Central memory CD8-positive, alpha-beta T cell (primary cell): ENCODE results near the gene PARVB.

Experiments
- ATAC-seq: fragments of 150-1000 bp; cut with Tn5 transposase; replicated peaks from 2 replicates; pipeline ENCODE4 v1.10.0; 2022; ENCODE audit warnings: mild to moderate bottlenecking, moderate FRiP score, moderate number of reproducible peaks; ENCODE audit not compliant: poor library complexity, severe bottlenecking; ENCODE audit errors: extremely low read depth
- DNase-seq, 2 donors: peaks; one replicate each; pipeline ENCODE4 v3.0.0; 2021; ENCODE audit warnings: low spot score in 2 of 2
- H3K27ac Mint-ChIP-seq: one replicate; pipeline ENCODE4 v1.8.0; 2022; ENCODE audit warnings: low read depth, mild to moderate bottlenecking, moderate library complexity, mixed read lengths
- H3K27me3 Mint-ChIP-seq: one replicate; pipeline ENCODE4 v1.8.0; 2022; ENCODE audit warnings: mixed read lengths
- H3K36me3 Mint-ChIP-seq: one replicate; pipeline ENCODE4 v1.8.0; 2022; ENCODE audit warnings: mild to moderate bottlenecking, moderate library complexity, mixed read lengths; ENCODE audit not compliant: insufficient read depth
- H3K4me1 Mint-ChIP-seq: one replicate; pipeline ENCODE4 v1.8.0; 2022; ENCODE audit warnings: mixed read lengths
- H3K4me3 Mint-ChIP-seq: one replicate; pipeline ENCODE4 v1.8.0; 2022; ENCODE audit warnings: mild to moderate bottlenecking, moderate library complexity, mixed read lengths
- H3K9me3 Mint-ChIP-seq: one replicate; pipeline ENCODE4 v1.8.0; 2022; ENCODE audit warnings: mixed read lengths

The PARVB gene

GRCh38 chr22:44188316-44188715, 164.2 kb downstream of the PARVB start:
- ATAC-seq (no peak), DNase-seq (no peak)
- Mint-ChIP-seq H3K4me1 (peaks cover 20% of the 10 kb centered on the region), H3K36me3 (peaks cover 11% of the 10 kb centered on the region), H3K4me3 (no peak overlapping the region), H3K9me3 (no peaks in the 10 kb centered on the region), H3K27me3 (no peaks in the 10 kb centered on the region), H3K27ac (no peak overlapping the region)

GRCh38 chr22:44188986-44189630, 165.0 kb downstream of the PARVB start:
- Mint-ChIP-seq H3K4me3 (no peak overlapping the region), H3K27me3 (no peaks in the 10 kb centered on the region), H3K36me3 (peaks cover 12% of the 10 kb centered on the region), H3K27ac (no peak overlapping the region), H3K4me1 (peaks cover 20% of the 10 kb centered on the region), H3K9me3 (no peaks in the 10 kb centered on the region)
- ATAC-seq = no peak
- no peak for DNase-seq

- Mint-ChIP-seq H3K4me1 (peaks cover 30% of the 10 kb centered on the region), H3K27ac (peak overlapping the region; percentile 10)
These were observed 166.4 kb downstream of the PARVB start for GRCh38 chr22:44190381-44190976.

GRCh38 chr22:44191036-44191454, 166.9 kb downstream of the PARVB start:
- Mint-ChIP-seq H3K36me3 (peaks cover 5% of the 10 kb centered on the region), H3K4me3 (no peak overlapping the region), H3K27ac (peak overlapping the region; percentile 10), H3K4me1 (peaks cover 30% of the 10 kb centered on the region), H3K27me3 (no peaks in the 10 kb centered on the region), H3K9me3 (no peaks in the 10 kb centered on the region)
- ATAC-seq = peak; percentile 73
- DNase-seq = peak in 1 of 2 donors; percentile 36

More at GRCh38 chr22:44190381-44190976, 166.4 kb downstream of the PARVB start:
- no peak for ATAC-seq
- Mint-ChIP-seq H3K9me3 (no peaks in the 10 kb centered on the region), H3K27me3 (no peaks in the 10 kb centered on the region), H3K36me3 (peaks cover 6% of the 10 kb centered on the region), H3K4me3 (no peak overlapping the region)
- DNase-seq = no peak

GRCh38 chr22:44192098-44192815, 168.2 kb downstream of the PARVB start:
- H3K4me1 Mint-ChIP-seq = peaks cover 27% of the 10 kb centered on the region
- peak; percentile 34 for ATAC-seq

GRCh38 chr22:44192816-44193534, 168.9 kb downstream of the PARVB start:
- no peak for DNase-seq
- H3K4me1 Mint-ChIP-seq = peaks cover 25% of the 10 kb centered on the region
- H3K36me3 Mint-ChIP-seq = peaks cover 8% of the 10 kb centered on the region
- H3K27ac Mint-ChIP-seq = peak overlapping the region; percentile 93
- no peaks in the 10 kb centered on the region for H3K9me3 Mint-ChIP-seq
- ATAC-seq = no peak
- peak overlapping the region; percentile 36 for H3K4me3 Mint-ChIP-seq
- H3K27me3 Mint-ChIP-seq = no peaks in the 10 kb centered on the region

More at GRCh38 chr22:44192098-44192815, 168.2 kb downstream of the PARVB start:
- H3K27ac Mint-ChIP-seq = peak overlapping the region; percentile 93
- no peaks in the 10 kb centered on the region for H3K9me3 Mint-ChIP-seq
- H3K27me3 Mint-ChIP-seq = no peaks in the 10 kb centered on the region
- DNase-seq = peak in 1 of 2 donors; percentile 30
- H3K36me3 Mint-ChIP-seq = peaks cover 7% of the 10 kb centered on the region
- H3K4me3 Mint-ChIP-seq = no peak overlapping the region

GRCh38 chr22:44193535-44193891, 169.4 kb downstream of the PARVB start:
- no peak overlapping the region for H3K27ac Mint-ChIP-seq
- H3K9me3 Mint-ChIP-seq = no peaks in the 10 kb centered on the region
- H3K27me3 Mint-ChIP-seq = no peaks in the 10 kb centered on the region
- peaks cover 25% of the 10 kb centered on the region for H3K4me1 Mint-ChIP-seq
- peak overlapping the region; percentile 36 for H3K4me3 Mint-ChIP-seq
- peaks cover 10% of the 10 kb centered on the region for H3K36me3 Mint-ChIP-seq
- ATAC-seq (no peak), DNase-seq (no peak)

- H3K27me3 Mint-ChIP-seq = no peaks in the 10 kb centered on the region
- ATAC-seq = no peak
- no peak for DNase-seq
- no peak overlapping the region for H3K4me3 Mint-ChIP-seq
- no peaks in the 10 kb centered on the region for H3K9me3 Mint-ChIP-seq
- peaks cover 33% of the 10 kb centered on the region for H3K4me1 Mint-ChIP-seq
- no peak overlapping the region for H3K27ac Mint-ChIP-seq
- H3K36me3 Mint-ChIP-seq = peaks cover 15% of the 10 kb centered on the region
These were observed 170.5 kb downstream of the PARVB start for GRCh38 chr22:44194569-44194968.

- no peaks in the 10 kb centered on the region for H3K9me3 Mint-ChIP-seq
- H3K36me3 Mint-ChIP-seq = peaks cover 14% of the 10 kb centered on the region
- DNase-seq (no peak), ATAC-seq (no peak)
- peaks cover 41% of the 10 kb centered on the region for H3K4me1 Mint-ChIP-seq
- no peak overlapping the region for H3K27ac Mint-ChIP-seq
- no peak overlapping the region for H3K4me3 Mint-ChIP-seq
- H3K27me3 Mint-ChIP-seq = no peaks in the 10 kb centered on the region
These were observed 171.2 kb downstream of the PARVB start for GRCh38 chr22:44195189-44195871.

GRCh38 chr22:44196241-44196640, 172.1 kb downstream of the PARVB start:
- Mint-ChIP-seq H3K4me3 (no peak overlapping the region), H3K36me3 (peaks cover 16% of the 10 kb centered on the region), H3K9me3 (no peaks in the 10 kb centered on the region), H3K27ac (no peak overlapping the region), H3K27me3 (no peaks in the 10 kb centered on the region), H3K4me1 (peaks cover 50% of the 10 kb centered on the region)
- ATAC-seq = no peak
- DNase-seq = no peak

- no peaks in the 10 kb centered on the region for H3K9me3 Mint-ChIP-seq
- peaks cover 51% of the 10 kb centered on the region for H3K4me1 Mint-ChIP-seq
- DNase-seq (no peak), ATAC-seq (no peak)
- H3K27me3 Mint-ChIP-seq = no peaks in the 10 kb centered on the region
- no peak overlapping the region for H3K27ac Mint-ChIP-seq
- no peak overlapping the region for H3K4me3 Mint-ChIP-seq
- peaks cover 16% of the 10 kb centered on the region for H3K36me3 Mint-ChIP-seq
These were observed 172.6 kb downstream of the PARVB start for GRCh38 chr22:44196731-44197131.

GRCh38 chr22:44197271-44197670, 173.2 kb downstream of the PARVB start:
- peaks cover 15% of the 10 kb centered on the region for H3K36me3 Mint-ChIP-seq
- DNase-seq (no peak), ATAC-seq (no peak)
- no peaks in the 10 kb centered on the region for H3K9me3 Mint-ChIP-seq
- H3K4me3 Mint-ChIP-seq = no peak overlapping the region
- H3K4me1 Mint-ChIP-seq = peaks cover 51% of the 10 kb centered on the region
- no peak overlapping the region for H3K27ac Mint-ChIP-seq
- no peaks in the 10 kb centered on the region for H3K27me3 Mint-ChIP-seq
